ENCODE results near the gene SEMA4G.

DNA sequence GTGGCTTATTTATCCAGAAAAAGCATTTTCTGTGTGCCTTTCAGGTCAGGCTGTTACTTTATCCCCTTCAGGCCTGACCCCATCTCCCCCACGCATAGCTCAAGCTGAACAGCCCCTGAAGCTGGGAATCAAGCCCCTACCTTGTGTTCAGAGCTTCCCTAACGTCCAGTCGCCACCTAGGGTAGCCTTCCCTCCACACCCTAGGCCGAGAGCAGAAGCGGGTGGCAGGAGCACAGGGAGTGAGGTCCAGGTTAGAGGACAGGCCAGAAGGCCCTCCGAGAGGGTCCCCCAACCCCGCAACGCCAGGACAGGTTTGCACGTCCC is 479 bp upstream of the SEMA4G start:
- TF ChIP-seq POLR2A (IDR thresholded peaks at IDR 0.05; ENCODE audit: low read depth, low read length) (no peak), POLR2AphosphoS5 (IDR thresholded peaks at IDR 0.05; ENCODE audit: low read depth, low read length) (no peak)

All from GM12892 (cell line).